Measurements from ENCODE around the gene POLR3B. TPM values are rescaled to one million over a fixed set of nuclear protein-coding genes. Genes with fewer than 3 reads are reported as not detected.

POLR3B gene
- 6.4 and 11.1 TPM in 2 replicates for polyA plus RNA-seq (2011; rRNA removed)
- 7.9 and 9.3 TPM in 2 replicates for polyA minus RNA-seq (2011; rRNA and poly(A)+ RNA removed)

DNA sequence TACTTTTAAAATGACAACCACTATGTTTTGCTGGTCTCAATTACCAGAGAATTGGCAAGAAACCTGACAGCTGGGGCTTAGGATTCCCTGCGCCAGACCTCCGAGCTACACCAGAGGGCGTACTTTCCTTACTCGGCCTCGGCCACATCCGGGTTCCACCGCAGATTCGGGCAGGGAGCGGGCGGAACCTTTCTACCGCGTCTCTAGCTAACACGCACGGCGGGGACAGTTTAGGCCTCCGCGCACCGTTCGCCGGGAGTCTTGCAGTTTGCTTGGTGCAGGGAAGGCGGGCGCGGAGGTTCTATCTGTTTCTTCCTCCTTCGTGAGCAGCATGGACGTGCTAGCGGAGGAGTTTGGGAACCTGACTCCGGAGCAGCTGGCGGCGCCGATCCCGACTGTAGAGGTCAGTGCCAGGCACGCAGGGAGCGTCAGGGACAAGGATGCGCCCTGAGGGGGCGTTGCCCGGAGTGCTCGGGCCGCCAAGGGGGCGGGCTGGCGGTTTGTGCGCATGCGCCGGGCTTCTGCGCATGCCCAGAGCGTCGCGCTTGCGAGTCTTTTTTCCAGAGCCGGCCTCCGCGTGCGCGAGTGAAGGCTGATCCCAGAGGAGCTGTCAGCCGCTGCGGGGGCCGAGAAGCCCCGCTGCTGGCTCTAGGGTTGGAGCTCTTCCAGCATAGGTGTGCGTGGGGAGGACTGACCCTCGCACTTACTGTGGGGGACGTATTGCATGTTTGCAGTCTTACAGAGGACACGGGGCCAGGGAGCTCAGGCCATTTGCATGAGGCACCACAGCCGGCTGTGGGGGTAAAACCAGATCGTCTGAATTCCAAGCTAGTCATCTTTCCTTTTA, at the start of gene POLR3B:
POLR3B (plus strand) TSS at position 200 of the 847 bp plus-strand sequence; CDS start at position 332, 132 bp downstream.
- CTCF ChIA-PET: interaction anchor here (0.6 to 3.4 kb wide), 25 partner anchors 9 to 1991 kb away, joined by 3 to 17 read pairs (median 5); no protein-coding TSS in a partner anchor
- DNase-seq (ENCODE audit: low read depth): peak; percentile 64
- H3K27me3 ChIP-seq (ENCODE audit: control insufficient read depth, insufficient read depth, low read length): no peaks in the 10 kb centered on the region
- peak within 1 kb of the TSS; percentile 77 for H3K4me3 ChIP-seq (ENCODE audit: low read depth, low read length)
- TF ChIP-seq, protein P1, sequence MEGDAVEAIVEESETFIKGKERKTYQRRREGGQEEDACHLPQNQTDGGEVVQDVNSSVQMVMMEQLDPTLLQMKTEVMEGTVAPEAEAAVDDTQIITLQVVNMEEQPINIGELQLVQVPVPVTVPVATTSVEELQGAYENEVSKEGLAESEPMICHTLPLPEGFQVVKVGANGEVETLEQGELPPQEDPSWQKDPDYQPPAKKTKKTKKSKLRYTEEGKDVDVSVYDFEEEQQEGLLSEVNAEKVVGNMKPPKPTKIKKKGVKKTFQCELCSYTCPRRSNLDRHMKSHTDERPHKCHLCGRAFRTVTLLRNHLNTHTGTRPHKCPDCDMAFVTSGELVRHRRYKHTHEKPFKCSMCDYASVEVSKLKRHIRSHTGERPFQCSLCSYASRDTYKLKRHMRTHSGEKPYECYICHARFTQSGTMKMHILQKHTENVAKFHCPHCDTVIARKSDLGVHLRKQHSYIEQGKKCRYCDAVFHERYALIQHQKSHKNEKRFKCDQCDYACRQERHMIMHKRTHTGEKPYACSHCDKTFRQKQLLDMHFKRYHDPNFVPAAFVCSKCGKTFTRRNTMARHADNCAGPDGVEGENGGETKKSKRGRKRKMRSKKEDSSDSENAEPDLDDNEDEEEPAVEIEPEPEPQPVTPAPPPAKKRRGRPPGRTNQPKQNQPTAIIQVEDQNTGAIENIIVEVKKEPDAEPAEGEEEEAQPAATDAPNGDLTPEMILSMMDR (IDR thresholded peaks at IDR 0.05; ENCODE audit: insufficient read depth, low read depth, low read length): peak; percentile 94
- POLR2A ChIA-PET: interaction anchor here (0.6 kb wide), 2 partner anchors 51 to 53 kb away, joined by 4 to 5 read pairs; no protein-coding TSS in a partner anchor
- no peaks in the 10 kb centered on the region for H3K36me3 ChIP-seq (ENCODE audit: control insufficient read depth, insufficient read depth, low read length)

- DNase-seq (ENCODE audit: low read depth): no peak
- POLR2A ChIA-PET: no interaction called here
- CTCF ChIA-PET: interaction anchor here (0.7 kb wide), 1 partner anchor 26 kb away, joined by 3 read pairs; no protein-coding TSS in a partner anchor
- TF ChIP-seq, protein P1 (IDR thresholded peaks at IDR 0.05; ENCODE audit: insufficient read depth, low read depth, low read length): no peak
- Histone ChIP-seq H3K4me3 (ENCODE audit: low read depth, low read length) (no peak overlapping the region), H3K27me3 (ENCODE audit: control insufficient read depth, insufficient read depth, low read length) (no peaks in the 10 kb centered on the region), H3K36me3 (ENCODE audit: control insufficient read depth, insufficient read depth, low read length) (0 out of 2 replicates have a peak, but pooled peaks cover 1% of the 10 kb centered on the region)
Observed at GRCh38 chr12:106308121-106308520, 49.4 kb upstream of the POLR3B start.

- no peaks in the 10 kb centered on the region for H3K27me3 ChIP-seq (ENCODE audit: control insufficient read depth, insufficient read depth, low read length)
- no peak for DNase-seq (ENCODE audit: low read depth)
- no peak overlapping the region for H3K4me3 ChIP-seq (ENCODE audit: low read depth, low read length)
- ChIA-PET POLR2A (no interaction called here), CTCF (no interaction called here)
- H3K36me3 ChIP-seq (ENCODE audit: control insufficient read depth, insufficient read depth, low read length): 0 out of 2 replicates have a peak, but pooled peaks cover 1% of the 10 kb centered on the region
- TF ChIP-seq, protein P1 (IDR thresholded peaks at IDR 0.05; ENCODE audit: insufficient read depth, low read depth, low read length): no peak
Observed at GRCh38 chr12:106308611-106309010, 48.9 kb upstream of the POLR3B start.

GRCh38 chr12:106309671-106310505, 47.7 kb upstream of the POLR3B start:
- Histone ChIP-seq H3K36me3 (ENCODE audit: control insufficient read depth, insufficient read depth, low read length) (peaks cover 1% of the 10 kb centered on the region; the same call in 1 of the 2 replicates), H3K27me3 (ENCODE audit: control insufficient read depth, insufficient read depth, low read length) (no peaks in the 10 kb centered on the region), H3K4me3 (ENCODE audit: low read depth, low read length) (no peak overlapping the region)
- POLR2A ChIA-PET: no interaction called here
- TF ChIP-seq, protein P1 (IDR thresholded peaks at IDR 0.05; ENCODE audit: insufficient read depth, low read depth, low read length): no peak
- DNase-seq (ENCODE audit: low read depth): peak; percentile 50
- CTCF ChIA-PET: interaction anchor here (1.3 kb wide), 1 partner anchor 10 kb away, joined by 4 read pairs; no protein-coding TSS in a partner anchor

Data from BJ (cell line).